MG63 (cell line): ENCODE results near the gene PRR12. TPM values are rescaled to one million over a fixed set of nuclear protein-coding genes. Genes with fewer than 3 reads are reported as not detected.
A peak's percentile ranks its signal among the peaks of the same experiment; 100 is the strongest.

Source experiments
- DNase-seq: peaks from one replicate; pipeline ENCODE4 v3.0.0-alpha.2; 2020
- H3K27me3 ChIP-seq: fragments of 250-450 bp; sonication (Bioruptor Pico); 2 replicates; pipeline ENCODE4 v1.5.1; 2020; ENCODE audit warnings: mild to moderate bottlenecking, moderate library complexity
- H3K36me3 ChIP-seq: fragments of 250-450 bp; sonication (Bioruptor Pico); 2 replicates; pipeline ENCODE4 v1.5.1; 2020; ENCODE audit warnings: mild to moderate bottlenecking, moderate library complexity
- H3K4me3 ChIP-seq: fragments of 250-450 bp; sonication (Bioruptor Pico); 2 replicates; pipeline ENCODE4 v1.5.1; 2020; ENCODE audit warnings: mild to moderate bottlenecking, moderate library complexity
- H3K9me3 ChIP-seq: fragments of 250-450 bp; sonication (Bioruptor Pico); 2 replicates; pipeline ENCODE4 v1.5.1; 2020; ENCODE audit warnings: mild to moderate bottlenecking, moderate library complexity
- total RNA-seq: library from RNA; depleted of rRNA; stranded (reverse); fragments of >200 nt; shearing (Covaris generic); gene quantifications from 2 replicates; pipeline ENCODE4 v1.2.3, GENCODE V29; 2014; ENCODE audit warnings: low replicate concordance

Gene PRR12
- total RNA-seq, 1 experiment from 2014 or later, result 1.8 TPM

GRCh38 chr19:49559443-49559842 is 31.5 kb upstream of the PRR12 start:
- peaks cover 41% of the 10 kb centered on the region for H3K36me3 ChIP-seq
- DNase-seq, result no peak
- no peaks in the 10 kb centered on the region for H3K9me3 ChIP-seq
- H3K4me3 ChIP-seq, result no peak overlapping the region
- H3K27me3 ChIP-seq, result no peaks in the 10 kb centered on the region

- DNase-seq, result no peak
- H3K27me3 ChIP-seq, result no peaks in the 10 kb centered on the region
These were observed 31.1 kb upstream of the PRR12 start for GRCh38 chr19:49559928-49560327.

GRCh38 chr19:49560358-49560900 is 30.6 kb upstream of the PRR12 start:
- no peaks in the 10 kb centered on the region for H3K9me3 ChIP-seq
- no peak for DNase-seq
- H3K27me3 ChIP-seq, result no peaks in the 10 kb centered on the region
- H3K4me3 ChIP-seq, result no peak overlapping the region
- peaks cover 36% of the 10 kb centered on the region for H3K36me3 ChIP-seq

More at GRCh38 chr19:49559928-49560327, 31.1 kb upstream of the PRR12 start:
- no peak overlapping the region for H3K4me3 ChIP-seq
- H3K36me3 ChIP-seq, result peaks cover 39% of the 10 kb centered on the region
- H3K9me3 ChIP-seq, result no peaks in the 10 kb centered on the region

- Histone ChIP-seq H3K27me3 (no peaks in the 10 kb centered on the region), H3K4me3 (no peak overlapping the region), H3K9me3 (no peaks in the 10 kb centered on the region), H3K36me3 (peaks cover 10% of the 10 kb centered on the region)
- no peak for DNase-seq
These were observed 26.4 kb upstream of the PRR12 start for GRCh38 chr19:49564616-49565045.

GRCh38 chr19:49565261-49565660 is 25.7 kb upstream of the PRR12 start:
- H3K4me3 ChIP-seq, result no peak overlapping the region
- no peaks in the 10 kb centered on the region for H3K27me3 ChIP-seq
- no peak for DNase-seq
- H3K36me3 ChIP-seq, result peaks cover 8% of the 10 kb centered on the region
- no peaks in the 10 kb centered on the region for H3K9me3 ChIP-seq

- H3K4me3 ChIP-seq, result no peak overlapping the region
- no peaks in the 10 kb centered on the region for H3K27me3 ChIP-seq
- no peak for DNase-seq
- peaks cover 8% of the 10 kb centered on the region for H3K36me3 ChIP-seq
- no peaks in the 10 kb centered on the region for H3K9me3 ChIP-seq
These were observed 24.7 kb upstream of the PRR12 start for GRCh38 chr19:49566302-49566701.

- Histone ChIP-seq H3K4me3 (no peak overlapping the region), H3K27me3 (no peaks in the 10 kb centered on the region), H3K36me3 (peaks cover 8% of the 10 kb centered on the region), H3K9me3 (no peaks in the 10 kb centered on the region)
- DNase-seq, result no peak
These were observed 23.0 kb upstream of the PRR12 start for GRCh38 chr19:49567861-49568441.

- DNase-seq, result peak; percentile 47
- no peaks in the 10 kb centered on the region for H3K9me3 ChIP-seq
These were observed 20.7 kb upstream of the PRR12 start for GRCh38 chr19:49570138-49570856.

GRCh38 chr19:49570997-49571676 is 19.8 kb upstream of the PRR12 start:
- H3K36me3 ChIP-seq, result peaks cover 22% of the 10 kb centered on the region
- DNase-seq, result no peak
- no peaks in the 10 kb centered on the region for H3K9me3 ChIP-seq
- H3K4me3 ChIP-seq, result no peak overlapping the region
- no peaks in the 10 kb centered on the region for H3K27me3 ChIP-seq

More at GRCh38 chr19:49570138-49570856, 20.7 kb upstream of the PRR12 start:
- peaks cover 17% of the 10 kb centered on the region for H3K36me3 ChIP-seq
- H3K4me3 ChIP-seq, result no peak overlapping the region
- no peaks in the 10 kb centered on the region for H3K27me3 ChIP-seq

GRCh38 chr19:49573009-49573408 is 18.0 kb upstream of the PRR12 start:
- DNase-seq, result no peak
- no peak overlapping the region for H3K4me3 ChIP-seq
- H3K36me3 ChIP-seq, result peaks cover 23% of the 10 kb centered on the region
- no peaks in the 10 kb centered on the region for H3K27me3 ChIP-seq
- no peaks in the 10 kb centered on the region for H3K9me3 ChIP-seq

GRCh38 chr19:49573425-49573824 is 17.6 kb upstream of the PRR12 start:
- DNase-seq, result no peak
- no peaks in the 10 kb centered on the region for H3K9me3 ChIP-seq
- no peak overlapping the region for H3K4me3 ChIP-seq
- H3K27me3 ChIP-seq, result no peaks in the 10 kb centered on the region
- peaks cover 26% of the 10 kb centered on the region for H3K36me3 ChIP-seq

- Histone ChIP-seq H3K9me3 (no peaks in the 10 kb centered on the region), H3K4me3 (no peak overlapping the region), H3K36me3 (peaks cover 29% of the 10 kb centered on the region), H3K27me3 (no peaks in the 10 kb centered on the region)
- no peak for DNase-seq
These were observed 16.7 kb upstream of the PRR12 start for GRCh38 chr19:49574206-49574755.

- no peak for DNase-seq
- H3K9me3 ChIP-seq, result no peaks in the 10 kb centered on the region
- peak overlapping the region; percentile 68 for H3K4me3 ChIP-seq
These were observed 11.8 kb upstream of the PRR12 start for GRCh38 chr19:49579193-49579592.

GRCh38 chr19:49579947-49580263 is 11.1 kb upstream of the PRR12 start:
- Histone ChIP-seq H3K27me3 (no peaks in the 10 kb centered on the region), H3K36me3 (peaks cover 21% of the 10 kb centered on the region), H3K9me3 (no peaks in the 10 kb centered on the region), H3K4me3 (peak overlapping the region; percentile 68)
- DNase-seq, result no peak

More at GRCh38 chr19:49579193-49579592, 11.8 kb upstream of the PRR12 start:
- Histone ChIP-seq H3K27me3 (no peaks in the 10 kb centered on the region), H3K36me3 (peaks cover 24% of the 10 kb centered on the region)

GRCh38 chr19:49580264-49581006 is 10.5 kb upstream of the PRR12 start, which contains the start of gene NOSIP:
Gene NOSIP (minus strand): TSS chr19:49580556. CDS start chr19:49560691, 19,865 bp downstream.
- peak; percentile 96 for DNase-seq
- H3K9me3 ChIP-seq, result no peaks in the 10 kb centered on the region
- H3K4me3 ChIP-seq, result peak within 1 kb of the TSS; percentile 68
- H3K36me3 ChIP-seq, result peaks cover 15% of the 10 kb centered on the region
- no peaks in the 10 kb centered on the region for H3K27me3 ChIP-seq

- DNase-seq, result no peak
These were observed 9.9 kb upstream of the PRR12 start, which contains the start of gene PRRG2 for GRCh38 chr19:49581007-49581508. Gene PRRG2 (plus strand): TSS chr19:49581316. CDS start chr19:49583220, 1,904 bp downstream.

More at GRCh38 chr19:49581007-49581508, 9.9 kb upstream of the PRR12 start, which contains the start of gene PRRG2:
- H3K36me3 ChIP-seq, result peaks cover 11% of the 10 kb centered on the region
- H3K9me3 ChIP-seq, result no peaks in the 10 kb centered on the region
- no peaks in the 10 kb centered on the region for H3K27me3 ChIP-seq
- H3K4me3 ChIP-seq, result peak within 1 kb of the TSS; percentile 68
